ENCODE data around the gene SFMBT2.

The SFMBT2 gene

DNA sequence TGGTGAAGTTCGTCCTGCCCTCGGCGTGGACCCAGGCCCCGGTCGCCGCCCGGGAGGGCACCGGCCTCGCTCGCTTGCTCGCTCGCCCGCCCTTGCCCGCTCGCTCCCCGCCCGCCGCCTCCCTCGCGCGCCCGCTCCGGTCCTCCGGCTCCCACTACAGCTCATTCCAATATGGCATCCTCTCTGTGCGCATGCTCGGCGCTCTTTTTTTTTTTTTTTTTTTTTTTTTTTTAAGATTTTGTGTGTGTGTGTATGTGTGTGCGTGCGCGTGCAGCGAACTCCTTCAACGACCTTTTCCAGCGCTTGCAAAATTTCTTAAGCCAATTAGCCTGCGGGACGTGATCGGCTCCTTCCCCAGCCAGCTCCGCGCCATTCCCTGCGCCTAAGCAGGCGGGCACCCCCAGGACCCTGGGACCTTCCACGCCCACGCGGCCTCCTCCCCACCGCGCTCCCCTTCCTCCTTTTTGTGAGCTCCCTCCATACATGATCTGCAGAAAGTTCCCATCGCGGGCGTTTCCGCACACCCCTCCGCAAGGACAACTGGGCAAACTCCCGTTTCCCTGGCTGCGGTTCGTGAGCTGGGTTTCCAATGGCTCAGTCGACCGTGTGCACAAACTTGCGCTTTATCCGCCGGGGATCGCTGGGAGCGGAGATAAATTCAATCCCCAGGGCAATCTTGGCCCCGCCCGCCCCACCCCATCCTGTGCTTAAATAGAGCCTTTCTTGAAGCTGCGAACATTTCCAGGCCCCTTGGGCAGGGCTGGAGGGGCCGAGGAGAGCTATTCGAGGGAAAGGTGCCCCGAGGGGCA lies at the start of gene SFMBT2:
Gene SFMBT2, minus strand, starts transcription at position 173 of the 809 bp plus-strand sequence. CDS start 29,136 bp downstream, outside the sequence.
- DNase-seq (ENCODE audit: low spot score), result no peak

DNA sequence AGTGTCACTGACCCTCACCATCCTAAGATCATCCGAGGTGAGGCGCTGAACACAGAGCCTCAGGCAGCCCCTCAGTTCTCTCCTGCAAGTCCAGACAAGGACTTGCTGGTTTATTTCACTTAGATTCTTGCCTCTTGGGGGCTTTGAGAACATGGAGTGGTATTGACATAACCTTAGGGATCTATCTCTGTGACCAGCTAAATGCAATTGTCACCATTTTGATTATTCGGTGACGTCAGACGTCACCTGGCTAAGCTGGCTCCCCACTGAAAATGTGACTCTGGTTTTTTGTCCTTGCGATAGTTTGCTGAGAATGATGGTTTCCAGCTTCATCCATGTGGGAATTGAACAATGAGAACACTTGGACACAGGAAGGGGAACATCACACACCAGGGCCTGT lies 49.2 kb upstream of the SFMBT2 start:
- no peak for DNase-seq (ENCODE audit: low spot score)

DNA sequence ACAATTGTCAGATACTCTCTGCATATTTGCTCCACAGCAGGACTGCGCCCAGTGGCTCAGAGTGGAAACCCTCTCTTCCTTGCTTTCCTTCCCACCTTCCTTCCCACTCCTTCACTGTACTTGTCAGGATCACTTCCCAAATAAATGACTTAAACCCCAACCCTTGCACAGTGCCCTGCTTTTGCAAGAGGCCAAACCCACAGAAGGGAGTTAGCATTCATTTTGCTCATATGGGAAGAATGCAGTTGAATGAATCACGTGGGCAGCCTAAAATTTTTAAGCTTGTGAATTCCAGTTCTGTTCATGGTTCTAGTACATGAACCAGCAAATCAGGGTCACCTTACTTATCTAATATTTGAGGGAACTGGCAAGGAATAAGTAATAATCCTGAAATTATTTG lies 47.7 kb upstream of the SFMBT2 start:
- no peak for DNase-seq (ENCODE audit: low spot score)

DNA sequence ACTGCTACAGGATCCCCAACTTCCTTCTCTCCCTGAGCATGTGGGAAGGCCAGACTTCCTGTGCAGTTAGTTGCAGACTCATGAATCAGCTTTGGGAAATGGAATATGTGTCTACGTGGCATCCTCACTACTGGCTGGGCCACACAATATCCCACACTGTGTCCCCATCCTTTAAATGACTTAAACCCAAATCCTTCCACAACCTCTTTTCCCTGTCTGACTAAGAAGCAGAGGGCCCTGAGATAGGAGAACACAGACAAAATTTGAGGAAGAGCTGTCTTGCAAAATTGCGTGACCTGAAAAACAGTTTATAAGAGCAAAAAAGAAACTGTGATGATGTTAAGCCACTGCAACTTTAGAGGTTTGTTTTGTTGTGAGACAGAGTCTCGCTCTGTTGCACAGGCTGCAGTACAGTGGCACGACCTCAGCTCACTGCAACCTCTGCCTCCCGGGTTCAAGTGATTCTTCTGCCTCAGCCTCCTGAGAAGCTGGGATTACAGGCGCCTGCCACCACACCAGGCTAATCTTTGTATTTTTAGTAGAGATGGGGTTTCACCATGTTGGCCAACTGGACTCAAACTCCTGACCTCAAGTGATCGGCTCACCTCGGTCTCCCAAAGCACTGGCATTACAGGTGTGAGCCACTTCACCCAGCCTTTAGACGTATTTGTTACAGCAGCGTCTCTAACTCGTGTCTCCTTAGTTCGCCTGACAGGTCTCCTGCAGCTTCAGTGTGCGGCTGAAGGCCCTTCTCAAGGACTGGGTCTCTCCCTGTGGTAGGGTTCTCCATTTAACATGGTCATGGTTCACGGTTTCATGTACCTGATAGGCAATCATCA lies 46.9 kb upstream of the SFMBT2 start:
- no peak for DNase-seq (ENCODE audit: low spot score)

DNA sequence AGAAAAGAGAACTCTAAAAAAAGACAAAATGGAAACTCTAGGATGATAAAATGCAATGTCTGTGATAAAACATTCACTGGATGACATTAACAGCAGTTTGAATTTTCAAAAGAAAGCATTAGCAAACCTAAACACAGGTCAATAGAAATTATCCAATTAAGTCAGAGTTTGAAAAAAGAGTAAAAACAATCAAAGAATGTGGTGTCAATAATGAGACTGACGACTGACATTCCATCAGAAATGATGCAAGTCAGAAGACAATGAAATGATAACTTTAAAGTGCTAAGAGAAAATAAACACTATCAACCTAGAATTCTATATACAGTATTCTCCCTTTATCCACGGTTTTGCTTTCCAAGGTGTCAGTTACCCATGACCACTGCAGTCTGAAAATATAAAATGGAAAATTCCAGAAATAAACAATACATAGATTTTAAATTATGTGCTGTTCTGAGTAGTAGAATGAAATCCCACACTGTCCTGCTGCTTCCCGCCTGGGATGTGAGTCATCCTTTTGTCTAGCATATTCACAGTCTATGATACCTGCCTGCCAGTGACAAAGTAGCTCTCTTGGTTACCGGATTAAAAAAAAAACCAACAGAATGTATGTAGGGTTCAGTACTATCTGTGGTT lies 38.3 kb upstream of the SFMBT2 start:
- DNase-seq (ENCODE audit: low spot score), result no peak

DNA sequence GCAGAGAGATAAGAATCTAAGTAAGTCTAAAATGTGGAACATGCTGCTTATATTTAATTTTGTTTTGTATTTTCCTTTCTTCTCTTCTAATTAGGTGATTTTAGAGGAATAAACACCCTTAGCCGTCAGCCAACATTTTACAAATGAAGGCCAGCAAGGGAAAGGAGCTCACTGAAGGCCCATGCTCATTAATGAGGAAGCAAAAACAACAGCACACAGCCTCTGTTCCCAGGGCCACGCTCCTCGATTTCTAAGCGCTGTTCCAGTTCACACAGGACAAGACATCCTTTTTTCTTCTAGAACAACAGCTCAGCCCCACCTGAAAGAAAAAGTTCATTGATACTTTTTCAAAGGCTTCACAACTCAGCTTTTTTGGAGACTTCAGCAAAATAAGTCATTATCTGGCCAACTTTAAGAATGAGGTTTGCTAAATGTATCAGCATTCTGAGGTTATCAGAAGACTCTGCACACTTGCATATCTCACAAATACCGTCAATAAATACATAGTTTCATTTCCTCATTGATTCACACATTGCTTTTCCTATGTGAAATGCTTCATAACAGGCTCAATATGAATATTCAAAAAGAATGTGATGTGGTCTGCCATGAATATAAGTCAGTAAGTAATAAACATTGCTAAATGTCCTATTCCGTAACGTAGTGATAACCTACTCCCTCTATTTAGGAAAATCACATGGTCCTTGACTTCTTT lies 34.8 kb upstream of the SFMBT2 start:
- DNase-seq (ENCODE audit: low spot score), result no peak

DNA sequence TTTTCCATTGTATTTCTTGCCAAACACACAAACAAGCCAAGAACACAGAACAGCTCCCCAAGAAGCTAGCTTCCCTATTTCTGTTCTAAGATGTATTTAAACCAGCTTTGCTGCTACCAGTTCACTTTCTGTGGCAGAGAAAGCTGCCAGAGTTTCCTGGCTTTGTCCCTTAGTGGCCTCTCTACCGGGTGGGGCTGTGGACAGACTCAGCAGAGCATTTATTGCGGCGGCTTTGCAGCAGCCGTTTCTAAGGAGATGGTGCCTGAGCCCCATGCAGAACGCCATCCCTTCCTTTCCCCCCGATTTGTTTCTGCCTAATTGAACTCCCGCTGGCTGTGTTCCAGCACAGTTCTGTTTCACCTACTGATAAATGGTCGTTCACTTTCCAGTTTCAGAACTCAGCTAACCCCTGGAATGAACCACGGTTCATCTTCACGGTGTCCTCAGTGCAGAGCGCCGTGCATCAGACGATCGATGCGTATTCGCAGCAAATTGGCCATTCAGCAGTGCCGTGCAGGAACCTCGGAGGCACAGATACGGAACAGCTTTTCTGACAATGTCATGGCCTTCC lies 33.8 kb upstream of the SFMBT2 start:
- DNase-seq (ENCODE audit: low spot score), result no peak

DNA sequence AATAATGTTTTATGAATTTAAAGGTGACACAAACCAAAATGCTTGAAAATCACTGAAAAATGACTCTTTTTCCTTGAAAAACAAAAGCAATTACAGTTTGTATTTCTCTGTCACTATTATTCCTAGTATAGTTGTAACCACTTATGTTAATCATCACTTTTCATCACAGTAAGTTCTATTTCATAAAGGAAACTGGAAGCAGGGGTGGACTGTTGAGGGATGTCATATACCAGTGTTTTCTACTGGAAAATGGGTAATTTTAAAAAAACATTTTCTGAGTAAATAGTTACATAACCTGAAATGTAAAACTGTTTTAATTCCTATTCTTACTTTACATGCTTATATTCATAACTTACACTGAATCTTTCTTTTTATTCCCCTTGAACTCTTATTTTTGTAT lies 32.2 kb upstream of the SFMBT2 start:
- DNase-seq (ENCODE audit: low spot score), result no peak

DNA sequence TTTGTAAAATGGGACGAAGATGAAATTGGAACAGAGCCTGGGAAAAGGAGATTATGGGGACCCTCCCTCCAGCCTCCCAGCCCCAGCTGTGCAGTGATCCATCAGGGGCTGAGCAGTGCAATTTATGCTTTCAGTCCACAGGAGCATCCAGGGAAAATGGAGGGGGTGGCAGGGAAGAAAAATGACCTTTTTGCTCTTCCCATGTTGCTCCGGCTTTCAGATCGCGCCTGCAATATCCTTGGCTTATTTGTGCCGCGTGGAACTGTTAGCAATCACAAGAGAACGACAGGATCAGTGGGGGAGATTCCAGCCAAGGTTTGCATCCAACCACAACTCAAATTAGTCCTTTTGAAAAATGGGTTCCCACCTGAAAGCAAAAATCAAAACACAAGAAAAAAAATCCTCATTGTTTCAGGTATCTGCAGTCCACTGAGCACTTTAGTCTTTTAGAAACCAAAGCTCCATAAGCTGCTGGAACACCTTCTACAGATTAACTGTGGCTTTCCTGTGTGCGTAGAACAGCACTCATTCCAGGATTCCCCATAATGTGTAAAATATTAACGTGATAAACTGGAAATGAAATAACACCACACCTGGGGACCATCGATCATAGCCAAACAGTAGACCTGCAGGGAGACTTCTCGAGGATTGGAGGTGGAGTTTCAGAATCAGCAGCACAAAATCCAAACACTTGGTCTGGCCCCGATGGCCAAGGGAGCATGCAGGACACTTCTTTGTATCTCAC lies 30.7 kb upstream of the SFMBT2 start:
- DNase-seq (ENCODE audit: low spot score), result no peak

DNA sequence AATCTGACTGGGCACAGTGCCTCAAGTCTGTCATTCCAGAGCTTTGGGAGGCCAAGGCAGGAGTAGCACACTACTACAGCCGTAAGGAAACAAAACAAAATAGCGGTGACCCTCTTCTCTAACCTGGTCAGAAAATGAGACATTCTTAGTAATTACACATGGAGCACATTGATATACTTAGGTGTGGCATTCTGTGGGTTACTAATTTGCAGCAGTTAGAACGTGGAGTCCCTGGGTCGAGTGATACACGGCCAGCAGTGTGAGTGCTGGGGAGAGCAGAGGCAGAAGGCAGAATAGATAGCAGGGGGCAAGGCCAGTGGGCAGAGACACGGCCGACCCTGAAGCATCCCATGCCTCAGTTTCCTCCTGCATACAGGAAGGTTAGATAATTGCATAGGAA lies 28.9 kb upstream of the SFMBT2 start:
- DNase-seq (ENCODE audit: low spot score), result no peak

DNA sequence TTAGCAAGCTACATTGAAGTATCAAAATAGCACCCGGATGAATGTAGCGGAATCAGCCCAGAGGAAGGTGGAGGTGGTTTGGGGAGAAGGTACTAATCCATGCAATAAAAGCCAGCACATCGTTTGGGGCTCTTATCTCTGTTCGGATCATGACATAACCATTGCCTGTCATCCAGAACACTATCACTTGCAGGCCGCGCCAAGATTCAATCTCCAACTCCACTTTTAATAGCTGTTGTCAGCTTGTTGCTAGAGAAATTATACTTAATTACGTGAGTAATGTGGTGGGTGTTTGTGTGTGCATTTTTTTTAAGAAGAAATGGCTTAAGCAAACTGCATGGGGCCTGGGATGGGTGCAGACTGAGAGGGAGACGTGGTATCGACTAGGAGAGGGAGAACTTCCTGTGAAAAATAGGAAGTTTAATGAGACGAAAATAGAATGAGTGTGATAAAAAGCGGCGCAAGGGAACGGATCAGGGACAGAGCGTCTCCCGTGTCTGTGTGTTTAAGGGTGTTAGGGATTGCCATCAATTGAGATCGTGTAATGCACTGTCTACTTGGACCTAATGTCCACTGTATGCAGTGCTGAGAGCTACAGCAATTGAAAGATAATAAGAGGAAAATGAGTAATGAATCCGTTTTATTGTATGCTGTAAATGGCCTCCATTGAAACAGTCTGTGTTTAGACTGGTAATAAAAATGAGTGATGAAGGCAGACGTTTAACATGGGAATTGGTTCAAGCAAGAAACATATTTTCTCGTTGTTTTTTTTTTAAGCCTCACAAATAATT lies 27.6 kb upstream of the SFMBT2 start:
- peak; percentile 29 for DNase-seq (ENCODE audit: low spot score)

DNA sequence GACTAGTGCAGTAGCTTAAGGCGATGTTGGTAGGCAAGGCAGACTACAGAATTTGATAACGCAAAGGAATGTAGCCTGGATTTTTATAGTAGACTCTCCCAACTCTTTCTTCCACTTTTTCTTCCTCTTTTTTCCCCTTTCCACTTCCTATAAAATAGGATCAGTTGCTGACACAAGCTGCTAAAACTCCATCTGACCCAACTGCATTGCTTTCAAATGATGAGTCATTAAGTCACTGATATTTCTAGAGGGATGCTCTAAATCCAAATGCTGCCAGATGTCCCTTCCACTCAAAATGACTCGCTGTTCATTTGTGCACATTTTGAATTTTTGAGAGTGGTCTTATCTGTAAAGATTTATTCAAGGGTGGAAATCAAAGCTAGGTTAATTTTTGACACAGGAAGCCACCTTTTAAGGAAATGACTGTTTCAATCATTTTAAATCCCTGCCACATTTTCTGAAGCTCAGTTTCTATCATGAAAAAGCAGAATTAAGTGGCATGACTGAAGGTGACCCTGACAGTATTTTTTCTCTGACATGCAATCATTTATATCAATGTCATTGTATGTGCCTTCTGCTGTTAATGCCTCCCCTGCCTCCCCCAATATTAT lies 25.8 kb upstream of the SFMBT2 start:
- no peak for DNase-seq (ENCODE audit: low spot score)

DNA sequence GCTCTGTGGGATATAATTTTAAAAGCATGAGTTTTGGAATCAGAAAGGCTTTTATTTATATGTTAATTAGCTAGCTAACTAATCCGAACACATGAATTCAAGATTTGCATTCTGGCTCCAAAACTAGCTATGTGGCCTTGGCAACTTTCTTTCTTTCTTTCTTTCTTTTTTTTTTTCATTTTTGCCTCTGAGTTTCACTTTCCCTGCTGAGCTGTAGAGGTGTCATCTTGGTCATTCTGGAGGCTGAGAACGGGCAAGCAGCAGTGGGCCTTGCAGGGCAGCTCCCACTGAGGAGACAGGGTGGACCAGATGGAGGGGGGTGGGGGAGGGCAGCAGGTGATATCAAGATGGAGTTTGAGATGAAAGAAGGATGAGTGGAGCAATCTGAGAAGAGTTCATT lies 24.8 kb upstream of the SFMBT2 start:
- DNase-seq (ENCODE audit: low spot score), result no peak

DNA sequence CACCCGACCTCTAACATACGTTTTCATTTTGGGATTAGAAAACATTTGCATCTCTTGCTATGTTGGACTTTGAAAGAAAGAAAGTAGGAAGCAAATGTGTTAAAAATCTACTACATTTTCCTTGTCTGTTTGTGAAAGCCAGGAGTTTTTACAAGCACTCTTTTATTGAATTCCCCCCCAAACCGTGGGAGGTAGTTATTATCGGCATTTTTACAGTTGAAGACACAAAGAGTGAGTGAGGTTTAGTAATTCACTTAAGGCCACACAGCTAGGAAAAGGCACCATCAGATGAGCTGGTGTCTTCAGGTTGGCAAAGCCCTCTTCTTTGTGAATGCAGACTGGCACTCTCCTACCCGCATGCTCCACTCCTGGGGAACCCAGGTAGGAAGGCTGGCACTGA lies 23.5 kb upstream of the SFMBT2 start:
- DNase-seq (ENCODE audit: low spot score), result no peak

DNA sequence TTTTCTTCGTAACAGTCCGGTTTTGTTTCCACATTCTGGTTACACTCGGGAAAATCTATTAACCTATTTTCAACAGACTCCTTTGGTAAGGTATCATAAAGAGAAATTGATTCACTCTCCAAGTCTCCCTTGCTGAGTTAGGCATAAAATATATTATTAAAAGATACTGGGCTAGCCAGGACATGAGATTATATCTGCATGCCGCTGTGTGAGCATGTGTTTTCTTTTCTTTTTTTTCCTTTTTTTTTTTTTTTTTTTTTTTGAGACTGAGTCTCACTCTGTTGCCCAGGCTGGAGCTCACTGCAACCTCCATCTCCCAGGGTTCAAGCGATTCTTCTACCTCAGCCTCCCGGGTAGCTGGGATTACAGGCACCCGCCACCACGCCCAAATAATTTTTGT lies 23.0 kb upstream of the SFMBT2 start:
- DNase-seq (ENCODE audit: low spot score), result no peak

DNA sequence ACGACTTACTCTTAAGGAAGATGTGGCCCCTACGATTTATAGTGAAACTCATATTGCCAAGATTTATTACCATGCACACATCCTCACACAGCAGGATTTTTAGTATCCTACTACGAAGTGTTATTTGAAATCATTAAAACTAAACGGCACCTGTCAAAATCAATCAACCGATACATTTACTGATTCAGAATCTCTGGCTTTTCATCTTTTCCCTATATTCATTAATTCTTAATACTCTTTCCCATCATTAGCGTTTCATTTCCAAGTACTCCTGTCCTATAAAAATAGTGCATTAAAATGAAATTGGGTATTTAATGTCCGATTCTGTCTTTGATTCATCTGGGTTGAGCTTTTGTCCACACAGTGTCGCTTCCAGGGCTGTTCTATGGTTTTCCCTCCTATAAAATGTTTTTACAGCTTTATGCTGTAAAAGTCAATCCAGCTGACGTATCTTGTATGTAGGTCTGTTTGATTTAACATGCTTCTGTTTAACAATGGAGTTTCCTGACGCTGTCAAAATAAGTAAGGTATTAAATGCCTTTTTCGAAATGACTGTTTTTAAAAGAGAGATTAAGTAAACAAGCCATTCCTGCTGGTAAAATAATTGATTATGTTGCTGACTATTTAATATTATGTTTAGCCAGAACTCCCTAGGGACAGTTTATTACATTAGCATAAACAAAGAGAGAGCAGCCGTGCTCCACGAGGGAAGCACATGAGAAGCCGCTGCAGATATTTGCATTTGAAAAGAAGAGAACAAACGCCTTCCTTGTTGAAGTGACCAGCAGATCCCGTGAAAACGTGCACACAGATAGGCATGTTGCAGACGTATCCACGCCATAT lies 22.3 kb upstream of the SFMBT2 start:
- DNase-seq (ENCODE audit: low spot score), result peak; percentile 66

DNA sequence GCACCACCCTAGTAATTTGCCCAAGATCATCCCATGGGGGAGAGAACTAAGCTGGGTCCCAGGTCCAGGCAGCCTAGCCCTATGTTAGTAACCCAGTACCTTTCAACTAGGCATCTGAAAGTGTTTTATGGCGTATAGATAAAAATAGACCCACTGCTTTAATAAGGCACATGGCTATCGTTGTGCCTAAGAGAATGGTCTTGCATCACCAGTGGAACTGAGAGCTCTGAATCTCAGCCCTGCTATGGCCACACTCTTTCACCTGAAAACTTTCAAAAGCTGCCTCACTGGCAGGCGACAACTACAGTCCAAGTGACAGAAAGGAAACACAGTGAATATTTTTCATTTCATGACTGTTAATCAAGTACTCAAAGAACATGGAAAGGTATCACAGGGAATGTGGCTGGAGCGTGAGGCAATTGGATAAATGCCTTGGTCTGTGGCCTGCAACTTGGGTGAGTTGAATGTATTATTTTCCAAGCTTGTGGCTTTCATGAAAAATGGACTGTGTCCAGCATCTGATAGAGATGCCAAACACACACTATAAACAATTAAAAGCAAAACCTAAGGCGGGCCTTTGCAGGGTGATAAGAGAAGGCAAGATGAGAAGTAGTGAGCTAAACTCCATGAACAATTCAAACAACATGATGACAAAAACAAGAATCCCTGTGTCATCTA lies 18.0 kb upstream of the SFMBT2 start:
- DNase-seq (ENCODE audit: low spot score), result no peak

DNA sequence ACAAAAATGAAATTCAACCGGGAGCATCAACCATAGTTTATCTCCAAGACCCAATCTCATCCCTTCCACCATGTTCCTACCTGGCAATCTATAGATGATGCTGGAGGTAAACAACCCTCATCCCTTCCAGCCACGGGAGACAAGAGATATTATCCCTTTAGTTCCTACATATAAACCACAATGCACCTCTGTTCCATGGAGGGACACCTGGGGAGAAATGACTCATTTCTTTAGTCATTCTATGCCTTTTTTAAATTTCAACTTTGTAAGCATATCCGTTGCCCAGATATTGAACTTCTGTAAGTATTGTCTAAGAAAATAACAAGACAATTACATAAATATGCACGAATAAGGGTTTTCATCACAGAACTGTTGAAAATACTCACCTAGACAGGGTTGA lies 15.5 kb upstream of the SFMBT2 start:
- no peak for DNase-seq (ENCODE audit: low spot score)

Measured in COLO829 (cell line).